NT2/D1 (cell line): ENCODE data around the gene EPS15.

Source experiments
- SUZ12 ChIP-seq: IDR thresholded peaks from 2 replicates; pipeline ENCODE4 v1.6.1; 2011; ENCODE audit not compliant: insufficient read length, insufficient read depth; ENCODE audit errors: extremely low read depth
- YY1 ChIP-seq: IDR thresholded peaks from 2 replicates; pipeline ENCODE4 v1.6.1; 2011; ENCODE audit not compliant: insufficient read length, insufficient read depth
- ZNF274 ChIP-seq: IDR thresholded peaks from 2 replicates; pipeline ENCODE4 v1.6.1; 2011; ENCODE audit warnings: mild to moderate bottlenecking, low read depth, low read length

DNA sequence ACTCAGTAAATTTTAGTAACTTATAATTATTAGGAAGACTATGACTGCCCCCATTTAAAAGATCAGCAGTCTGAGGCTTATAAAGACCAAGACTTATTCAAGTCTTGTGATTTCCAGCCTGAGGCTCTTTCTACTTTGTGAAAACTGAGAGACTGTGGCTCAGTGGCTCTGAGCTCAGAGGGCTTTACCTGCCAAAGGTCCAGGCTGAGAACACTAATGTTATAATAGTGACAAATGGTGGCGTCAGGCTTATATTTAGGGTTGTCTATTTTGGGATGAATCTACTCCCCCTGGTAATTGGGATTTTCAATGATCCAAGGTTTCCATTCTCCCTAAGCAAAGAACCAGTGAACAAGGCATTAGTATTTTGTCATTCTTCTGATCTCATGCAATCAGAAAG lies 42.6 kb upstream of the EPS15 start:
- TF ChIP-seq ZNF274 = no peak
- no peak for TF ChIP-seq YY1
- no peak for TF ChIP-seq SUZ12
